GM21447 (cell line): ENCODE measurements around the gene FHAD1.

Source experiments
- ATAC-seq: cut with Tn5 transposase; IDR thresholded peaks from one replicate; pipeline ENCODE4 v1.9.1; 2021; ENCODE audit not compliant: unreplicated experiment

Gene FHAD1

GRCh38 chr1:15218287-15219279, 28.4 kb upstream of the FHAD1 start:
- ATAC-seq: no peak

- ATAC-seq: no peak
Observed at GRCh38 chr1:15219280-15220023, 27.6 kb upstream of the FHAD1 start.

- no peak for ATAC-seq
Observed at GRCh38 chr1:15220024-15220392, 27.0 kb upstream of the FHAD1 start.

GRCh38 chr1:15220825-15221431, 26.1 kb upstream of the FHAD1 start:
- no peak for ATAC-seq

- ATAC-seq: no peak
Observed at GRCh38 chr1:15222653-15223303, 24.2 kb upstream of the FHAD1 start.

GRCh38 chr1:15224259-15224869, 22.7 kb upstream of the FHAD1 start:
- no peak for ATAC-seq

- no peak for ATAC-seq
Observed at GRCh38 chr1:15224974-15225373, 22.0 kb upstream of the FHAD1 start.

GRCh38 chr1:15225461-15225860, 21.6 kb upstream of the FHAD1 start:
- ATAC-seq: no peak

GRCh38 chr1:15226388-15227255, 20.4 kb upstream of the FHAD1 start:
- ATAC-seq: no peak

- no peak for ATAC-seq
Observed at GRCh38 chr1:15229707-15230131, 17.3 kb upstream of the FHAD1 start.

GRCh38 chr1:15231714-15232201, 15.3 kb upstream of the FHAD1 start:
- ATAC-seq: peak; percentile 93

GRCh38 chr1:15233689-15234088, 13.3 kb upstream of the FHAD1 start:
- no peak for ATAC-seq

GRCh38 chr1:15236321-15236721, 10.7 kb upstream of the FHAD1 start:
- ATAC-seq: no peak

- ATAC-seq: no peak
Observed at GRCh38 chr1:15236746-15237145, 10.3 kb upstream of the FHAD1 start.

GRCh38 chr1:15238789-15239188, 8.2 kb upstream of the FHAD1 start:
- no peak for ATAC-seq

GRCh38 chr1:15242766-15243165, 4.3 kb upstream of the FHAD1 start:
- no peak for ATAC-seq

- ATAC-seq: no peak
Observed at GRCh38 chr1:15243275-15244043, 3.6 kb upstream of the FHAD1 start.

- ATAC-seq: no peak
Observed at GRCh38 chr1:15244813-15245212, 2.2 kb upstream of the FHAD1 start.
